Measurements from ENCODE around the gene FSTL1.

Gene FSTL1

GRCh38 chr3:120497336-120497735, 46.5 kb upstream of the FSTL1 start:
- H4K8ac ChIP-seq (ENCODE audit: low read depth, low read length) = no peak overlapping the region
- no peak overlapping the region for H2AFZ ChIP-seq (ENCODE audit: low read length)

DNA sequence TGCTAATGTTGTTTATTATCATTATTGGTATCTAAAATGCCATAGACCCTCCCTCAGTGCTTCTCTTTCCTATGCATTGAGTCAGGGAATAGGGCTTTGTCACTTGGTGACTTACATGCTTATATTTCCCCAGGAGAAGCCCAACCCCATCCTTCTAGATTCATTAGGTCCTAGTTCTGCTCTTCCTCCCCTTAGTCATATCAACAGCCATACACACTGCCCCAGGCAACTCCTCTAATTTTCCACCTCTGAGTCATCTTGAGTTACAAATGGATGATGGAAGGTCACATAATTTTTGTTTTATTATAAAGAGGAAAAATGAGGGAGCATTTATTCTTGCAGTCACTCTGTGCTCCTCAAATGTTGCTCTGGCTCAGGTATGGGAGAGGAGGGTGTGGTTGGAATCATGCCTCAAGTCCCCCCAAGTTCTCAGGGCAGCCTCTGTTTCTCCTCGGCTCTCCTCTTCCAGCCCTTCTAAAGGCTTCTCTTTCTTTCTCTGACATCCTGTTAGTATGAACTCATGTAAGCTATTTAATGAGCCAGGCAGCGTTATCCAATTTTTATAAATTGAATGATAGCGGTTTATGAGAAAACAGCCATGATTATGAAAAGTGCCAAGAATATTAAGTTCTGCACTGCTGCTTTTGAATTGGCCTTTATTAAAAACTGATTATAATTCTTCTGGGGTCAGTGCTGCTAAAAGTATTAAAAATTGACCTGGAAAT, 45.6 kb upstream of the FSTL1 start:
- peaks cover 0 to 5% (median 0%) of the 10 kb centered on the region in 3 experiments for H3K27me3 ChIP-seq (ENCODE audit: control insufficient read depth in 3 of 3, insufficient read depth in 3 of 3, low read depth in 1 of 3, low read length in 3 of 3)
- no peak overlapping the region for H2AK5ac ChIP-seq (ENCODE audit: low read depth, low read length)
- peaks cover 0 to 10% of the 10 kb centered on the region in 2 donors for H3K4me1 ChIP-seq (ENCODE audit: control insufficient read depth in 2 of 2, insufficient read depth in 1 of 2, low read depth in 1 of 2, low read length in 2 of 2)
- no peak overlapping the region for H2BK5ac ChIP-seq (ENCODE audit: low read length)
- H3K4me2 ChIP-seq (ENCODE audit: insufficient read depth, low read length, poor library complexity, severe bottlenecking) = no peak overlapping the region
- H3K4me3 ChIP-seq (ENCODE audit: low read length in 2 of 2) = no peak overlapping the region
- no peak overlapping the region for H2BK15ac ChIP-seq (ENCODE audit: low read length)
- DNase-seq (ENCODE audit: low spot score) = no peak
- no peak overlapping the region for H3K18ac ChIP-seq (ENCODE audit: low read length)
- WGBS, 2 donors (ENCODE audit: extremely low coverage in 2 of 2, insufficient read length in 2 of 2, insufficient replicate concordance in 1 of 2) = no CpG with 5 or more reads among the region's 3 CpGs
- H3K9ac ChIP-seq (ENCODE audit: low read depth, low read length, poor library complexity) = no peak overlapping the region
- H4K91ac ChIP-seq (ENCODE audit: low read depth, low read length, poor library complexity) = no peak overlapping the region
- H2AFZ ChIP-seq (ENCODE audit: low read length) = no peak overlapping the region
- H2BK12ac ChIP-seq (ENCODE audit: low read length) = no peak overlapping the region
- peaks cover 2 to 5% of the 10 kb centered on the region in 2 donors for H3K9me3 ChIP-seq (replicated peaks in 1 of 2; ENCODE audit: control insufficient read depth in 2 of 2, insufficient read depth in 1 of 2, low read depth in 1 of 2, low read length in 2 of 2)
- no peak overlapping the region for H3K27ac ChIP-seq (replicated peaks; ENCODE audit: low read length)
- no peak overlapping the region for H3K23ac ChIP-seq (ENCODE audit: low read depth, low read length, poor library complexity)
- no peaks in the 10 kb centered on the region for H3K36me3 ChIP-seq (replicated peaks in 1 of 2; ENCODE audit: control insufficient read depth in 2 of 2, insufficient read depth in 2 of 2, low read length in 2 of 2)
- no peak overlapping the region for H4K8ac ChIP-seq (ENCODE audit: low read depth, low read length)
- H3K79me1 ChIP-seq (ENCODE audit: low read depth, low read length) = no peaks in the 10 kb centered on the region
- H3K14ac ChIP-seq (ENCODE audit: low read length) = no peak overlapping the region
- no peak overlapping the region for H3K4ac ChIP-seq (ENCODE audit: low read length)
- no peak overlapping the region for H2BK120ac ChIP-seq (ENCODE audit: low read depth, low read length)

More at GRCh38 chr3:120497336-120497735, 46.5 kb upstream of the FSTL1 start:
- no peak for DNase-seq (ENCODE audit: low spot score)
- H3K18ac ChIP-seq (ENCODE audit: low read length) = no peak overlapping the region
- H3K9ac ChIP-seq (ENCODE audit: low read depth, low read length, poor library complexity) = no peak overlapping the region
- H2BK12ac ChIP-seq (ENCODE audit: low read length) = no peak overlapping the region
- H2BK15ac ChIP-seq (ENCODE audit: low read length) = no peak overlapping the region
- no peak overlapping the region for H3K4me3 ChIP-seq (ENCODE audit: low read length in 2 of 2)
- H3K14ac ChIP-seq (ENCODE audit: low read length) = no peak overlapping the region
- H3K79me1 ChIP-seq (ENCODE audit: low read depth, low read length) = no peaks in the 10 kb centered on the region
- peaks cover 0 to 5% (median 0%) of the 10 kb centered on the region in 3 experiments for H3K27me3 ChIP-seq (ENCODE audit: control insufficient read depth in 3 of 3, insufficient read depth in 3 of 3, low read depth in 1 of 3, low read length in 3 of 3)
- no peaks in the 10 kb centered on the region for H3K36me3 ChIP-seq (replicated peaks in 1 of 2; ENCODE audit: control insufficient read depth in 2 of 2, insufficient read depth in 2 of 2, low read length in 2 of 2)
- peaks cover 2 to 5% of the 10 kb centered on the region in 2 donors for H3K9me3 ChIP-seq (replicated peaks in 1 of 2; ENCODE audit: control insufficient read depth in 2 of 2, insufficient read depth in 1 of 2, low read depth in 1 of 2, low read length in 2 of 2)
- H2BK120ac ChIP-seq (ENCODE audit: low read depth, low read length) = no peak overlapping the region
- no peak overlapping the region for H3K27ac ChIP-seq (replicated peaks; ENCODE audit: low read length)
- WGBS, 2 donors (ENCODE audit: extremely low coverage in 2 of 2, insufficient read length in 2 of 2, insufficient replicate concordance in 1 of 2) = no CpG with 5 or more reads among the region's 3 CpGs
- H3K4me2 ChIP-seq (ENCODE audit: insufficient read depth, low read length, poor library complexity, severe bottlenecking) = no peak overlapping the region
- H2AK5ac ChIP-seq (ENCODE audit: low read depth, low read length) = no peak overlapping the region
- H2BK5ac ChIP-seq (ENCODE audit: low read length) = no peak overlapping the region
- H3K4me1 ChIP-seq (ENCODE audit: control insufficient read depth in 2 of 2, insufficient read depth in 1 of 2, low read depth in 1 of 2, low read length in 2 of 2) = peaks cover 0 to 10% of the 10 kb centered on the region in 2 donors
- no peak overlapping the region for H3K23ac ChIP-seq (ENCODE audit: low read depth, low read length, poor library complexity)
- no peak overlapping the region for H4K91ac ChIP-seq (ENCODE audit: low read depth, low read length, poor library complexity)
- H3K4ac ChIP-seq (ENCODE audit: low read length) = no peak overlapping the region

- Histone ChIP-seq H3K4me2 (ENCODE audit: insufficient read depth, low read length, poor library complexity, severe bottlenecking) (no peak overlapping the region), H3K18ac (ENCODE audit: low read length) (no peak overlapping the region), H3K9me3 (replicated peaks in 1 of 2; ENCODE audit: control insufficient read depth in 2 of 2, insufficient read depth in 1 of 2, low read depth in 1 of 2, low read length in 2 of 2) (peaks cover 2 to 5% of the 10 kb centered on the region in 2 donors), H2BK5ac (ENCODE audit: low read length) (no peak overlapping the region), H3K14ac (ENCODE audit: low read length) (no peak overlapping the region), H3K79me1 (ENCODE audit: low read depth, low read length) (no peaks in the 10 kb centered on the region), H2BK15ac (ENCODE audit: low read length) (no peak overlapping the region), H2AFZ (ENCODE audit: low read length) (no peak overlapping the region), H4K91ac (ENCODE audit: low read depth, low read length, poor library complexity) (no peak overlapping the region), H2BK120ac (ENCODE audit: low read depth, low read length) (no peak overlapping the region), H3K4me3 (ENCODE audit: low read length in 2 of 2) (no peak overlapping the region), H3K23ac (ENCODE audit: low read depth, low read length, poor library complexity) (no peak overlapping the region), H3K9ac (ENCODE audit: low read depth, low read length, poor library complexity) (no peak overlapping the region), H3K27me3 (ENCODE audit: control insufficient read depth in 3 of 3, insufficient read depth in 3 of 3, low read depth in 1 of 3, low read length in 3 of 3) (peaks cover 0 to 6% (median 0%) of the 10 kb centered on the region in 3 experiments), H3K4me1 (ENCODE audit: control insufficient read depth in 2 of 2, insufficient read depth in 1 of 2, low read depth in 1 of 2, low read length in 2 of 2) (peaks cover 0 to 10% of the 10 kb centered on the region in 2 donors), H2BK12ac (ENCODE audit: low read length) (no peak overlapping the region), H4K8ac (ENCODE audit: low read depth, low read length) (no peak overlapping the region), H3K36me3 (replicated peaks in 1 of 2; ENCODE audit: control insufficient read depth in 2 of 2, insufficient read depth in 2 of 2, low read length in 2 of 2) (no peaks in the 10 kb centered on the region), H3K27ac (replicated peaks; ENCODE audit: low read length) (no peak overlapping the region), H3K4ac (ENCODE audit: low read length) (no peak overlapping the region), H2AK5ac (ENCODE audit: low read depth, low read length) (no peak overlapping the region)
- no peak for DNase-seq (ENCODE audit: low spot score)
- WGBS, 2 donors (ENCODE audit: extremely low coverage in 2 of 2, insufficient read length in 2 of 2, insufficient replicate concordance in 1 of 2) = no CpG with 5 or more reads among the region's 2 CpGs
Observed at GRCh38 chr3:120495809-120496208, 45.0 kb upstream of the FSTL1 start.

DNA sequence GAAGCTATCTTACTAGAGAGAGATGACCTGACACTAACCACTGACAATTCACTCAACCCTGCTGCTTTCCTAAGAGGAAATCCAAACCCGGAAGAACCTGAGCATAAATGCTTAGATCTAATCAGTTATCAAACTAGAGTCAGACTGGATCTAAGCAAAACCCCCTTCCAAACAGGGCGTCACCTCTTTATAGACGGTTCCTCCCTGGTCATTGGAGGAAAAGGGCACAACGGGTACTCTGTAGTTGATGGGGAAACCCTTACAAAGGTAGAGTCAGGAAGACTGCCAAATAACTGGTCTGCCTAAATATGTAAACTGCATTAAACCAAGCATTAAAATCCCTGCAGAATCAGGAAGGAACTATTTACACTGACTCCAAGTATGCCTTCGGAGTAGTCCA, 41.3 kb upstream of the FSTL1 start:
- no peaks in the 10 kb centered on the region for H3K4me1 ChIP-seq (ENCODE audit: control insufficient read depth in 2 of 2, insufficient read depth in 1 of 2, low read depth in 1 of 2, low read length in 2 of 2)
- H3K9ac ChIP-seq (ENCODE audit: low read depth, low read length, poor library complexity) = no peak overlapping the region
- H2BK12ac ChIP-seq (ENCODE audit: low read length) = no peak overlapping the region
- H4K8ac ChIP-seq (ENCODE audit: low read depth, low read length) = no peak overlapping the region
- H3K4ac ChIP-seq (ENCODE audit: low read length) = no peak overlapping the region
- no peak overlapping the region for H2BK5ac ChIP-seq (ENCODE audit: low read length)
- H2BK120ac ChIP-seq (ENCODE audit: low read depth, low read length) = no peak overlapping the region
- H3K36me3 ChIP-seq (replicated peaks in 1 of 2; ENCODE audit: control insufficient read depth in 2 of 2, insufficient read depth in 2 of 2, low read length in 2 of 2) = no peaks in the 10 kb centered on the region
- no peaks in the 10 kb centered on the region for H3K79me1 ChIP-seq (ENCODE audit: low read depth, low read length)
- no peak overlapping the region for H3K14ac ChIP-seq (ENCODE audit: low read length)
- no peak overlapping the region for H2AK5ac ChIP-seq (ENCODE audit: low read depth, low read length)
- peaks cover 0 to 8% (median 0%) of the 10 kb centered on the region in 3 experiments for H3K27me3 ChIP-seq (ENCODE audit: control insufficient read depth in 3 of 3, insufficient read depth in 3 of 3, low read depth in 1 of 3, low read length in 3 of 3)
- no peak overlapping the region for H2AFZ ChIP-seq (ENCODE audit: low read length)
- no peak overlapping the region for H3K4me2 ChIP-seq (ENCODE audit: insufficient read depth, low read length, poor library complexity, severe bottlenecking)
- no peak overlapping the region for H3K23ac ChIP-seq (ENCODE audit: low read depth, low read length, poor library complexity)
- no peak overlapping the region for H4K91ac ChIP-seq (ENCODE audit: low read depth, low read length, poor library complexity)
- no peak overlapping the region for H3K4me3 ChIP-seq (ENCODE audit: low read length in 2 of 2)
- DNase-seq (ENCODE audit: low spot score) = no peak
- H3K9me3 ChIP-seq (replicated peaks in 1 of 2; ENCODE audit: control insufficient read depth in 2 of 2, insufficient read depth in 1 of 2, low read depth in 1 of 2, low read length in 2 of 2) = peaks cover 5 to 7% of the 10 kb centered on the region in 2 donors
- WGBS, 2 donors (ENCODE audit: extremely low coverage in 2 of 2, insufficient read length in 2 of 2, insufficient replicate concordance in 1 of 2) = no CpG with 5 or more reads among the region's 5 CpGs
- no peak overlapping the region for H3K27ac ChIP-seq (replicated peaks; ENCODE audit: low read length)
- H2BK15ac ChIP-seq (ENCODE audit: low read length) = no peak overlapping the region
- H3K18ac ChIP-seq (ENCODE audit: low read length) = no peak overlapping the region
